SK-N-MC (cell line): ENCODE data around the gene POM121.
"Not testable (repeated sequence)": the region's sequence is repeated elsewhere in the genome, so short reads cannot be mapped to it uniquely, and the experiment has no call there.

Experiments used
- EZH2 ChIP-seq: fragments of 200-600 bp; sonication (generic); IDR thresholded peaks from one replicate; pipeline ENCODE4 v1.6.1; 2017; ENCODE audit warnings: antibody characterized with exemption
- FOXP2 ChIP-seq: optimal IDR thresholded peaks from 2 replicates; pipeline ENCODE3; 2011; ENCODE audit warnings: mild to moderate bottlenecking, moderate library complexity; ENCODE audit not compliant: insufficient read depth; ENCODE audit errors: extremely low read length, control extremely low read depth
- POLR2AphosphoS5 ChIP-seq: IDR thresholded peaks from 2 replicates; pipeline ENCODE4 v1.6.1; 2012; ENCODE audit warnings: mild to moderate bottlenecking, low read depth, low read length, borderline replicate concordance

DNA sequence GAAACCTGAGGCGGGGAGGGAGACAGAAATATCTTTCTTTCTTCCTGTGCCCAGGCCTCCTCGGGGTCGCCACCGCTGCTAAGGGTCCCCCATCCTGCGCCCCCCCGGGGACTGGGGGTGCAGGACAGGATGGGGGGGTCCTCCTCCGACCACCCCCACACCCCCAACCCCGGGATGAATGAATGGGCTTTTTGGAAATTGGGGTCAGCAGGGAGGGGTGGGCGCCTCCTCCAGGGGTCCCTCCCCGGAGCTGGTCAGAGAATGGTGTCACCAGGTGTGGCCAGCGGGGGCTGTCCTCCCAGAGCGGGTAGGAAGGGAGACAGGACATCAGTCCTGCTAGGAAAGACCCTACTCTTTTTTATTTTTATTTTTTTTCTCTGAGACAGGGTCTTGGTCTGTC lies 51.5 kb downstream of the POM121 start:
- not testable (repeated sequence) for TF ChIP-seq EZH2, POLR2AphosphoS5, FOXP2
